ENCODE data around the gene AKAP8L. TPM values are rescaled to one million over a fixed set of nuclear protein-coding genes. Genes with fewer than 3 reads are reported as not detected.

AKAP8L gene
- total and polyA plus RNA-seq, 5 donors: 64.4 to 106 (median 85.2) TPM

DNA sequence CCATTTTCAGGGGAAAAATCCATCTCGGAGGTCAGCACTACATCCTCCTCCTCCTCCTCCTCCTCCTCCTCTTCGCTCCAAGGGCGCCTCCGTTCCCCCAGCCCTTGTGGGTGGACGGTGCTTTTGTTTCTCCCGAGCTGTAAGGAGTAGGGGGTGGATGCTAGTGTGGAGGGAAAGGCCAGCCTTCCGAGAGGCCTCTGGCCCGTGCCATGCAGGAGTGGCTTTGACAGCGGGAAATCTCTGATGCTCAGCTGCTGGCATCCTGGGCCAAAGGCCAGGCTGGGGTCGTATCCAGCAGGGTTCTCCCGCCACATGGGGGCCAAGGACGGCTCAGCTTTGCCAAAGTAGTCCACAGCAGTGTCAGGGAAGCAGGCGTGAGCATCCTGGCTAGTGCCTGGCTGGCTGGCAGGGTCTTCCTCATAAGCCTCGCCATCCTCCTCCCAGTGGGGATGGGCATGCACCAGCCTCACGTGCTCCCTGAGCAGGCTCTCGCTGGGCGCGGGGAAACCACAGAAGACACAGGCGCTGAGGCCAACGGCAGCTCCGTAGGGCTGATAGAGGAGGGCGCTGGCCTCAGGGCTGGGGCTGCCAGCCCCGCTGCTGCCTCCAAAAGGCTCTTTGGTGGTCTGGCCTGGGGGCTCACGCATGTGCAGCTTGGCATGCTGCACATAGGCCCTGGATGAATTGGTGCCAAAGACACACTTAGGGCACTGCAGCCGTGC, 20.5 kb upstream of the AKAP8L start:
- Histone ChIP-seq H3K27me3 (ENCODE audit: control insufficient read depth, insufficient read depth) (no peaks in the 10 kb centered on the region), H3K4me3 (ENCODE audit: low read length) (no peak overlapping the region), H3K27ac (ENCODE audit: low read length) (no peak overlapping the region), H3K9me3 (ENCODE audit: control insufficient read depth, low read length) (no peaks in the 10 kb centered on the region), H3K4me1 (ENCODE audit: control insufficient read depth, insufficient read depth, low read length) (peaks cover 7% of the 10 kb centered on the region)
- WGBS: 84% methylated on average over 25 of the region's 25 CpGs
- peak in 1 of 3 donors; percentile 49 for DNase-seq
- no peak for ATAC-seq
- intact Hi-C loops (cut with DNase I): no loop called here

DNA sequence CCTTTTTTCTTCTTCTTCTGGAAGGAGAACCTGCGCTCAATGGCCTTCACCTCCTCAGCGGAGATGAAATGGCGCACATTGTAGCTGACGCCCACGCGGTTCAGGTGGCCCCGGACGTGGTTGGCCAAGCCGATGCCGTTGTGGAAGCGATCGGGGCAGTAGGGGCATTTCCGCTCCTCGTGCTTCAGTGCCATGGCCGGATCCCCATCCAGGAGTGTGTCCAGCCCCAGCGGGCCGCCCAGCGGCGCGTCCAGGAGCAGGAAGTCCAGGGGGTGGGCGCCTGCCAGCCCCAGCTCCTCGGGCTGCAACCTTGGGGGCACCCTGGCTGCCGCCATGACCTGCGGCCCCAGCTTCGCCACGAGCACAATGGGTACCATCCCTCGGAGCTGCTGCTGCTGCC, 19.8 kb upstream of the AKAP8L start:
- WGBS: 93% methylated on average over 27 of the region's 27 CpGs
- no peaks in the 10 kb centered on the region for H3K9me3 ChIP-seq (ENCODE audit: control insufficient read depth, low read length)
- H3K27me3 ChIP-seq (ENCODE audit: control insufficient read depth, insufficient read depth): no peaks in the 10 kb centered on the region
- ATAC-seq (no peak), DNase-seq (peak in 1 of 3 donors; percentile 55)
- H3K27ac ChIP-seq (ENCODE audit: low read length): no peak overlapping the region
- no peak overlapping the region for H3K4me3 ChIP-seq (ENCODE audit: low read length)
- H3K4me1 ChIP-seq (ENCODE audit: control insufficient read depth, insufficient read depth, low read length): peaks cover 3% of the 10 kb centered on the region
- intact Hi-C loops (cut with DNase I): no loop called here

DNA sequence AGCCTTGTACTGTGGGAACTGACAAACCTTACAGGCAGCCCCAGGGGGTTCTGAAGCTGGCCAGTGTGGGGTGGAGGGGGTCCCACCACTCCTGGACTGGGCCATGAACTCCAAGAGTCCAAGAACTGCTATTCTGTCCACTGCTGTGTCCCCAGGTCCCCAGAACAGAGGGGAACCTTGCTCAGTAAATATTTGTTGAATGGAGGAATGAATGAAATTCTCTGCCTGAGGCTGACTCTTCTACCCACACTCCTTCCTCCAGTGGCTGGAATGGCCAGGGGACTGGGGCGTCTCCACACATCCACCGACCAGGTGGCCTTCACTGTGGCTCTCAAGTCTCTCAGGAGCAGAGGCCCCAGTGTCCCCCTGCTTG, 19.3 kb upstream of the AKAP8L start:
- no peaks in the 10 kb centered on the region for H3K4me1 ChIP-seq (ENCODE audit: control insufficient read depth, insufficient read depth, low read length)
- no peaks in the 10 kb centered on the region for H3K27me3 ChIP-seq (ENCODE audit: control insufficient read depth, insufficient read depth)
- intact Hi-C loops (cut with DNase I): no loop called here
- 88% methylated on average over 2 of the region's 2 CpGs for WGBS
- no peak overlapping the region for H3K4me3 ChIP-seq (ENCODE audit: low read length)
- H3K9me3 ChIP-seq (ENCODE audit: control insufficient read depth, low read length): no peaks in the 10 kb centered on the region
- ATAC-seq (no peak), DNase-seq (peak in 1 of 3 donors; percentile 9)
- no peak overlapping the region for H3K27ac ChIP-seq (ENCODE audit: low read length)

DNA sequence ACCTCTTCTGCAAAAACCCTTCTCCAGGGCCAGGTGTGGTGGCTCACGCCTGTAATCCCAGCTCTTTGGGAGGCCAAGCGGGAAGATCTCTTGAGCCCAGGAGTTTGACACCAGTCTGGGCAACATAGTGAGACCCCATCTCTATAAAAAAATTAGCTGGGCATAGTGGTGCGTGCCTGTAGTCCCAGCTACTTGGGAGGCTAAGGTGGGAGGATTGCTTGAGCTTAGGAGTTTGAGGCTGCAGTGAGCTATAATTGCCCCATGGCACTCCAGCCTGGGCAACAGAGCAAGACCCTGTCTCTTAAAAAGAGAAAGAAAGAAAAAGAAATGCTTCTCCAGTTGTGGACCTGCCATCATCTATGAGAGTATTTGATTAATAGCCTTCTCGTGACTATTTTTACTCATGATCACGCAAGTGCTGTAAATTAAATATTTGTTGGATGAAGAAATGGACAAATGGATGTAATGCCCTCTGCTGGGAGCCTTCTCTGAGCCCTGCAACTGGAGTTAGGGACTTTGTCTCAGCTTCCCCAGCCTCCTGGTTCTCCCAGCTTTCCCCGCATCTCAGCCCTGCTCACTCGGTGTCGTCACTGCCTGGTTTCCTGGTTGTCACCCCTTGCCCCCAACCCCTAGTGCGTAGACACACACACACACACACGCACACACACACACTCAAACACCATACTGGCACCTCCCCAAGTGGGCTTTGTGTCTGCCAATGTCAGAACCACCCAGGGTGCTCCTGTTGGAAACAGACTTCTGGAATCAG, 18.8 kb upstream of the AKAP8L start:
- H3K27ac ChIP-seq (ENCODE audit: low read length): no peak overlapping the region
- intact Hi-C loops (cut with DNase I): no loop called here
- ATAC-seq: no peak
- no peak for DNase-seq
- WGBS: 74% methylated on average over 10 of the region's 10 CpGs
- H3K9me3 ChIP-seq (ENCODE audit: control insufficient read depth, low read length): no peaks in the 10 kb centered on the region
- no peak overlapping the region for H3K4me3 ChIP-seq (ENCODE audit: low read length)
- no peaks in the 10 kb centered on the region for H3K27me3 ChIP-seq (ENCODE audit: control insufficient read depth, insufficient read depth)
- no peaks in the 10 kb centered on the region for H3K4me1 ChIP-seq (ENCODE audit: control insufficient read depth, insufficient read depth, low read length)

DNA sequence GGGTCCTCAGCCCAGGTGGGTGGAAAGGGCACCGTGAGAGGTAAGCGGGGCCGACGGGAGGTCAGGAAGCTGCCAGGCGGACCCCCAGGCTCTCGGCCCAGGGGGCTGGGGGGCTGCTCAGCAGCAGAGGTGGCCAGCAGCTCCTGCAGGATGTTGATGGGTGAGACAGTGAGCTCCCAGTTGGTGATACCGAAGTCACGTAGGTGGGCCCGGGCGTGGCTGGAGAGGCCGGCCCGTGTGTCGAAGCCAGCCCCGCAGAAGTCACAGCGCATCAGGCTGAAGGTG, 18.0 kb upstream of the AKAP8L start:
- Histone ChIP-seq H3K27ac (ENCODE audit: low read length) (no peak overlapping the region), H3K4me1 (ENCODE audit: control insufficient read depth, insufficient read depth, low read length) (no peaks in the 10 kb centered on the region), H3K4me3 (ENCODE audit: low read length) (no peak overlapping the region), H3K9me3 (ENCODE audit: control insufficient read depth, low read length) (no peaks in the 10 kb centered on the region), H3K27me3 (ENCODE audit: control insufficient read depth, insufficient read depth) (no peaks in the 10 kb centered on the region)
- WGBS: 87% methylated on average over 15 of the region's 15 CpGs
- DNase-seq: peak in 2 of 3 donors; percentile 33 to 50
- intact Hi-C loops (cut with DNase I): no loop called here
- no peak for ATAC-seq

DNA sequence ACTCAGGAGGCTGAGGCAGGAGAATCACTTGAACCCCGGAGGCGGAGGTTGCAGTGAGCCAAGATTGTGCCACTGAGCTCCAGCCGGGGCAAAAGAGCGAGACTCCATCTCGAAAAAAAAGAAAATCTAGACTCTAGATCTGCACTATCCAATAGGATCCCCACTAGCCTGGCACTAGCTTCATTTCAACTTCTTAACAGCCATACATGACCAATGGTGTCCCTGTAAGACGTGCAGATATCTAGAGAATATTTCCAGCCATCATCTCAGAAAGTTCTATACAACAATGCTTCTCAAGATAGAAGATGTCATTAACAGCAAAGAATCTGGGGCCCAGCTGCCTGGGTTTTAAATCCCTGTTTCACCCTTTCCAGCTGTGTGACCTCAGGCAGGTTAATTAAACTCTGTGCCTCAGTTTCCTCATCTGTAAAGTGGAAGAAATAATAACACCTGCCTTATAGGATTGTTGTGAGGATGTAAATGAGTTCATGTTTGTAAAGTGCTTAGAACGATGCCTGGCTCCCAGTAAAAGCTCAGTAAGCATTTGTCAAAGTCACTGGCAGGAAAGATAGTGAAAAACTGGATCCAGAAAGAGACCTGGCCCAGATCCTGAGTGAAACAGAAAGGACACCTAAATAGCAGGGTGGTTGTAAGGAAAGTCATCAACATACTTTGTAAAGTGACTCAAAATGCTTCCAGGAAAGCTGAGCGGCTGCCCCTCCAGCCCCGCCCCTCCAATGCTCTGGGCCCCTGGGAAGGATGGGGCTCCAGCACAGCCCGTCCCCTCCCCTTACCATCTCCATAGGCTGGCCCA, 17.4 kb upstream of the AKAP8L start:
- intact Hi-C loops (cut with DNase I): no loop called here
- H3K27ac ChIP-seq (ENCODE audit: low read length): no peak overlapping the region

DNA sequence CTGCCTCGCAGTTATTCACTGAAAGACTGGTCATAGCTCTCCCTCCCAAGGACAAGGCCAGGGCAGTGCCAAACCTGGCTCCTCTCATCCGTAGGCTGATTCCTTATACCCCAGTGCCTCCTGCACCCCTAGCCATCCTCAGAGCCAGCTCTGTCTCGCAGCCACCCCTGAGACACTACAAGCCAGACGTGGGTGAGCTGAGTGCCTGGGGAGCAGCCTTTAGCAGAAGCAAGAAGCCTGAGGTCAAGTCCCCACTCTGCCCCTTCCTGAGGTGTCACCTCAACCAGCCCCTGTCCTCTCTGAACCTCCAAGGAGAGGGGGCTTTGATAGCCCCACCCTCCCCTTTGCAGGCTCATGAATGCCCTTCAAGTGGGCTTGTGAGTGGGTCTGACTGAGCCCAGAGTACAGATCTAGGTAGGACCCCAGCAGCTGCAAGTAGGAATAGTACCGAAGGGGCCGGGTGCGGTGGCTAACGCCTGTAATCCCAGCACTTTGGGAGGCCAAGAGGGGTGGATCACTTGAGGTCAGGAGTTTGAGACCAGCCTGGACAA, 14.8 kb upstream of the AKAP8L start:
- Histone ChIP-seq H3K27ac (ENCODE audit: low read length) (peak overlapping the region; percentile 69), H3K4me1 (ENCODE audit: control insufficient read depth, insufficient read depth, low read length) (peaks cover 11% of the 10 kb centered on the region), H3K27me3 (ENCODE audit: control insufficient read depth, insufficient read depth) (no peaks in the 10 kb centered on the region), H3K9me3 (ENCODE audit: control insufficient read depth, low read length) (no peaks in the 10 kb centered on the region), H3K4me3 (ENCODE audit: low read length) (peak overlapping the region; percentile 95)
- DNase-seq (peak in 1 of 3 donors; percentile 36), ATAC-seq (peak in 1 of 2 donors; percentile 2)
- intact Hi-C loops (cut with DNase I): no loop called here
- 63% methylated on average over 8 of the region's 8 CpGs for WGBS

More for the DNA sequence above, 17.4 kb upstream of the AKAP8L start:
- no peak for DNase-seq
- WGBS: 86% methylated on average over 10 of the region's 10 CpGs
- peaks cover 5% of the 10 kb centered on the region for H3K4me1 ChIP-seq (ENCODE audit: control insufficient read depth, insufficient read depth, low read length)
- no peaks in the 10 kb centered on the region for H3K9me3 ChIP-seq (ENCODE audit: control insufficient read depth, low read length)
- H3K27me3 ChIP-seq (ENCODE audit: control insufficient read depth, insufficient read depth): no peaks in the 10 kb centered on the region
- ATAC-seq: no peak
- H3K4me3 ChIP-seq (ENCODE audit: low read length): no peak overlapping the region

DNA sequence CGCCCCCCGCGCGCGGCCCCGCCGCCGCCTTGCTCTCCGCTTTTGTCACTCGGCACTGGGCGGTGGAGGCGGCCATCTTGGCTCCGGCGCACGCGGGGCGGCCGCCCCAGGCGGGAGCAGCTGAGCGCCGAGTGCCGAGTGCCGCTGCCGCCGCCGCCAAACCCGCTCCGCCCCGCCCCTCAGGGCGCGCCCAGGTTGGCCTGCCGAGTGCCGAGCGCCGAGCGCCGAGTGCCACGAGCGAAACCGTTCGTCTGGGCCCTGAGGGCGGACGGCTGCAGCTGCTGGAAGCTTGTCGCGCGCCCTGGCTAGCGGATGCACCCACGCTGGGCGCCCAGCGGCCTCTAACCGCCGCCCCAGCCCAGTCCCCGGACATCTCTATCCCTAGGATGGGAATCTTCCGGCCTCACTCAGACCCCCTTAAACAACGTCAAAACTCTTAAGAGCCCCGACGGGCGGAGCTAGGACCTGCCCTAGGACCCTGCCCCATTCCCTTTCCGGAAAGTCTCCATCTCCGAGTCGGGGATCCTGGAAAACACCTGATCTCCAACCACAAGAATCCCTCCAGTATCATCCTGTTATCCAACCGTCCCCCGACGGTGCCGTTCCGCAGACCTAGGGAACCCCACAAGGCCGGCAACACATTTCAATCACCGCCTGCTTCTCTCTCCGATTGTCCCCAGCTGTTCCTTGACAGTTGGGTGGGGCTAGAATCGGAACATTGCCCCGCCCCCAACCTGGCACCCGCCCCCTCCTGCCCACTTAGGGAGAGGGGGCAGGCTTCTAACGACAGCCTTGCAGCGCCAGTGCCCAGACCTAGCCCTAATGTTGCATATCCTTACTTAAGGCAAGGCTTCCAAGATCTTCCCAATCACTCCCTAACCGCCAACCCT, 14.1 kb upstream of the AKAP8L start:
- no peaks in the 10 kb centered on the region for H3K9me3 ChIP-seq (ENCODE audit: control insufficient read depth, low read length)
- ATAC-seq (peak; percentile 88 to 91), DNase-seq (peak; percentile 94 to 98 (median 97))
- WGBS: under 1% methylated on average over 73 of the region's 75 CpGs
- intact Hi-C loops (cut with DNase I): no loop called here
- peaks cover 11% of the 10 kb centered on the region for H3K4me1 ChIP-seq (ENCODE audit: control insufficient read depth, insufficient read depth, low read length)
- H3K27ac ChIP-seq (ENCODE audit: low read length): peak overlapping the region; percentile 98
- no peaks in the 10 kb centered on the region for H3K27me3 ChIP-seq (ENCODE audit: control insufficient read depth, insufficient read depth)
- peak overlapping the region; percentile 95 for H3K4me3 ChIP-seq (ENCODE audit: low read length)

DNA sequence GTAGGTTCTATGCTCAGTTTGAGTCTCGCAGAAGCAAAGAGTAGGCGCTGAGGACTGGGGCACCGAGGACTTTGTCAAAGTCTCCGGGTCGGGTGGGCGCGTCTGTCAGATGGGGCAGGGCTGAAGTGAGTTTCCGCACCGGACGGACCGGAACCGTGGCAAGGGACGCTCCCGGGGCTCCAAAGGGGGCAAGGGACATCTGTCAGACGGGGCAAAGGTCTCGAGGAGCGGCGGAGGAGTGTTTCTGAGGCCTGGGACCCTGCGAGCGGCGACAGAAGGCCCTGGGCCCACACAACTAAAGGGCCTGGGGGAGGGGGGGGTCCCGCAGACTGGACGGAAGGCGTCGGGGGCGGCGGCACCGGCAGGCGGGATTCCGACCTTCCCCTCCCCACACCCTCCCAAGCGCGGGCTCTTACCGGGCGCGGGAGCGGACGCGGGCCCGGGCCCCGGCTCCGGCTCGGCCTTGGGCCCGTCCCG, 13.3 kb upstream of the AKAP8L start:
- peaks cover 11% of the 10 kb centered on the region for H3K4me1 ChIP-seq (ENCODE audit: control insufficient read depth, insufficient read depth, low read length)
- no peak overlapping the region for H3K27ac ChIP-seq (ENCODE audit: low read length)
- no peaks in the 10 kb centered on the region for H3K27me3 ChIP-seq (ENCODE audit: control insufficient read depth, insufficient read depth)
- under 1% methylated on average over 44 of the region's 44 CpGs for WGBS
- peak overlapping the region; percentile 95 for H3K4me3 ChIP-seq (ENCODE audit: low read length)
- intact Hi-C loops (cut with DNase I): no loop called here
- H3K9me3 ChIP-seq (ENCODE audit: control insufficient read depth, low read length): no peaks in the 10 kb centered on the region
- ATAC-seq (no peak), DNase-seq (peak in 2 of 3 donors; percentile 58 to 65)

DNA sequence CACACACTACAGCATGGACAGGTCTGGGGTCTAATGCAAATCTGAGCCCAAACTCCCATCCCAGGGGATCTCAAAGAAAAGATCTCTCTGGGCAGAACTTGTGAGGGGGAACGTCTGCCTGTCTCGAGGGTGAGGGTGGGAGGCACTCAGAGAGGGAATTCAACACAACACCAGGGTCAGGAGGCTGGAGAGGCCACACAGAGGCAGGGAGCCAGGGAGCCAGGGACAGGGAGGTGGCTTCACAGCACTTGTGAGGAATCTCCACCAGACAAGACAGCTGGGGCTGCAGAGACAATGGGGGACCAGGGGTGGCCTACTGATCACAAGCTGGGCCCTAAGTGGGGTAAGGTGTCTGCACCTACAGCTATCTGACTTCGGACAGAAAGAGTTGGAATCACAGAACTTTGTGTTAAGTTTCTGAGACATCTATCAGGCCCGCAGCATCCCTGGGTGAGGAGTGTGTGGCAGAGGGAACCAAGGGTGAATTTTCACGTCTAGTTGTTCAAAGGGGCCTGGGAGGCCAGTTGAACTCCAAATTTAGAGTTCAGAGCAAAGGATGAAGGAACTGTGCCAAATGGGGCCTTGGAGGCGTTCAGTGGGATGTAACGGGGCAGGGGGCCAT, 12.7 kb upstream of the AKAP8L start:
- H3K9me3 ChIP-seq (ENCODE audit: control insufficient read depth, low read length): no peaks in the 10 kb centered on the region
- no peaks in the 10 kb centered on the region for H3K27me3 ChIP-seq (ENCODE audit: control insufficient read depth, insufficient read depth)
- intact Hi-C loops (cut with DNase I): no loop called here
- WGBS: 15% methylated on average over 7 of the region's 7 CpGs
- H3K27ac ChIP-seq (ENCODE audit: low read length): no peak overlapping the region
- peaks cover 11% of the 10 kb centered on the region for H3K4me1 ChIP-seq (ENCODE audit: control insufficient read depth, insufficient read depth, low read length)
- DNase-seq (peak in 2 of 3 donors; percentile 34 to 38), ATAC-seq (no peak)
- H3K4me3 ChIP-seq (ENCODE audit: low read length): peak overlapping the region; percentile 95

Measured in right cardiac atrium (tissue), 5 donors.